Fibroblast of mammary gland (primary cell): Measurements from ENCODE around the gene MCOLN1.

Experiments used
- DNase-seq: peaks from one replicate; pipeline ENCODE4 v3.0.0-alpha.2; 2010; ENCODE audit warnings: low read depth
- H3K4me3 ChIP-seq: 2 replicates; pipeline ENCODE4 v1.5.1; 2011; ENCODE audit warnings: low read depth, mild to moderate bottlenecking, low read length, moderate library complexity; ENCODE audit not compliant: control insufficient read depth
- TF ChIP-seq, protein P1 (sequence below): conservative IDR thresholded peaks from 2 replicates; pipeline ENCODE4 v1.5.1; 2011; ENCODE audit warnings: low read depth, low read length, inconsistent platforms; ENCODE audit not compliant: control insufficient read depth, insufficient read depth

MCOLN1 gene

GRCh38 chr19:7516333-7516732, 6.1 kb upstream of the MCOLN1 start:
- TF ChIP-seq, protein P1, sequence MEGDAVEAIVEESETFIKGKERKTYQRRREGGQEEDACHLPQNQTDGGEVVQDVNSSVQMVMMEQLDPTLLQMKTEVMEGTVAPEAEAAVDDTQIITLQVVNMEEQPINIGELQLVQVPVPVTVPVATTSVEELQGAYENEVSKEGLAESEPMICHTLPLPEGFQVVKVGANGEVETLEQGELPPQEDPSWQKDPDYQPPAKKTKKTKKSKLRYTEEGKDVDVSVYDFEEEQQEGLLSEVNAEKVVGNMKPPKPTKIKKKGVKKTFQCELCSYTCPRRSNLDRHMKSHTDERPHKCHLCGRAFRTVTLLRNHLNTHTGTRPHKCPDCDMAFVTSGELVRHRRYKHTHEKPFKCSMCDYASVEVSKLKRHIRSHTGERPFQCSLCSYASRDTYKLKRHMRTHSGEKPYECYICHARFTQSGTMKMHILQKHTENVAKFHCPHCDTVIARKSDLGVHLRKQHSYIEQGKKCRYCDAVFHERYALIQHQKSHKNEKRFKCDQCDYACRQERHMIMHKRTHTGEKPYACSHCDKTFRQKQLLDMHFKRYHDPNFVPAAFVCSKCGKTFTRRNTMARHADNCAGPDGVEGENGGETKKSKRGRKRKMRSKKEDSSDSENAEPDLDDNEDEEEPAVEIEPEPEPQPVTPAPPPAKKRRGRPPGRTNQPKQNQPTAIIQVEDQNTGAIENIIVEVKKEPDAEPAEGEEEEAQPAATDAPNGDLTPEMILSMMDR: no peak

DNA sequence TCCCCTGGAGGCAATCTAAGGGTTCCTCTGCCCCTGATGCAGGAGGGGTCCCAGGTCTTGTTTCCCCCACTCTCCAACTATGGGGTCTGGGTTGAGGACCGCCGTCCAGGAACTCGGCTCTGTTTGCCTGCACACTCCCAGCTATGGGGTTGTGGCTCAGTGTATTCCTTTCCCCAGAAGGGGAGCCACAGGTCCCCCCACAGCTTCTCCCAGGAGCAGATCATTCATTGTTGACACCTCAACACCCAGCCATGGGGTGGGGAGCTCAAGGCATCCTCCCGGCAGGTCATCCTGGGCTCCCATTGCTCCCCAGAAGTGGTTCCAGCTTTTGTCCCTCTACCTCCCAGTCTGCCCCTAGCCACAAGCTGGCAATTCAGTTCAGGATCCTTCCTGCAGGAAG, 5.5 kb upstream of the MCOLN1 start:
- no peak for DNase-seq
- TF ChIP-seq, protein P1: no peak
- H3K4me3 ChIP-seq: peak overlapping the region; percentile 64

More at GRCh38 chr19:7516333-7516732, 6.1 kb upstream of the MCOLN1 start:
- peak overlapping the region; percentile 64 for H3K4me3 ChIP-seq
- no peak for DNase-seq

GRCh38 chr19:7519361-7520130, 2.9 kb upstream of the MCOLN1 start:
- DNase-seq: no peak
- no peak overlapping the region for H3K4me3 ChIP-seq
- TF ChIP-seq, protein P1: no peak

GRCh38 chr19:7520131-7521051, 2.0 kb upstream of the MCOLN1 start:
- TF ChIP-seq, protein P1: no peak
- no peak for DNase-seq
- no peak overlapping the region for H3K4me3 ChIP-seq

GRCh38 chr19:7521551-7522071, 813 bp upstream of the MCOLN1 start:
- TF ChIP-seq, protein P1: no peak
- no peak for DNase-seq
- H3K4me3 ChIP-seq: peak overlapping the region; percentile 70

GRCh38 chr19:7522923-7523667, 671 bp downstream of the MCOLN1 start:
- TF ChIP-seq, protein P1: no peak
- H3K4me3 ChIP-seq: peak overlapping the region; percentile 70
- DNase-seq: peak; percentile 20
